GM21360 (cell line): ENCODE data around the gene LEF1.

Source experiments
- ATAC-seq: cut with Tn5 transposase; IDR thresholded peaks from one replicate; pipeline ENCODE4 v1.9.1; 2021; ENCODE audit warnings: mild to moderate bottlenecking, moderate library complexity; ENCODE audit not compliant: unreplicated experiment

LEF1 gene

GRCh38 chr4:108175966-108176365 lies 7.2 kb upstream of the LEF1 start:
- no peak for ATAC-seq

GRCh38 chr4:108174856-108175255 lies 6.1 kb upstream of the LEF1 start:
- ATAC-seq: no peak

DNA sequence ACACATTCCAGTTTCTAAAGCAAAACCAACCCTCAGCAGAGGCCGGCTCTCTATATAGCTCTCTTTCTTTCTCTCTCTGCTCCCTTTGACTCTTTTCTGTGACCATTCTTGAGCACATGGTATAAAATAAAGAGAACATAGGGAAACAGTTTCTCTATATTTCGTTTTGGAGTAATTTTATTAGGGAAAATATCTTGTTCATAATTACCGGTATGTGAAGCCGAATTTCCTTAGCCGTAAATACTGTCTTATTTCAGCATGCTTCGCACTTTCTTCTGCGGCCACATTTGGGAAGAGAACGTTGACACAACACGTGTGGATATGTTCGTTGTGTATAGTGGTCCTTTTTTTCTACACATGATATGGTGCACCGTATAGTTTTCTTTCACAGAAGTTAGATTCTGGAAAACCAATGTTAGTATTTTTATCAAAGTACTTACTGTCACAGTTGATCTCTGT lies 4.9 kb upstream of the LEF1 start:
- no peak for ATAC-seq

GRCh38 chr4:108172753-108173598 lies 4.2 kb upstream of the LEF1 start:
- ATAC-seq: peak; percentile 54

- ATAC-seq: peak; percentile 23
These were observed 3.6 kb upstream of the LEF1 start for GRCh38 chr4:108172231-108172752.

DNA sequence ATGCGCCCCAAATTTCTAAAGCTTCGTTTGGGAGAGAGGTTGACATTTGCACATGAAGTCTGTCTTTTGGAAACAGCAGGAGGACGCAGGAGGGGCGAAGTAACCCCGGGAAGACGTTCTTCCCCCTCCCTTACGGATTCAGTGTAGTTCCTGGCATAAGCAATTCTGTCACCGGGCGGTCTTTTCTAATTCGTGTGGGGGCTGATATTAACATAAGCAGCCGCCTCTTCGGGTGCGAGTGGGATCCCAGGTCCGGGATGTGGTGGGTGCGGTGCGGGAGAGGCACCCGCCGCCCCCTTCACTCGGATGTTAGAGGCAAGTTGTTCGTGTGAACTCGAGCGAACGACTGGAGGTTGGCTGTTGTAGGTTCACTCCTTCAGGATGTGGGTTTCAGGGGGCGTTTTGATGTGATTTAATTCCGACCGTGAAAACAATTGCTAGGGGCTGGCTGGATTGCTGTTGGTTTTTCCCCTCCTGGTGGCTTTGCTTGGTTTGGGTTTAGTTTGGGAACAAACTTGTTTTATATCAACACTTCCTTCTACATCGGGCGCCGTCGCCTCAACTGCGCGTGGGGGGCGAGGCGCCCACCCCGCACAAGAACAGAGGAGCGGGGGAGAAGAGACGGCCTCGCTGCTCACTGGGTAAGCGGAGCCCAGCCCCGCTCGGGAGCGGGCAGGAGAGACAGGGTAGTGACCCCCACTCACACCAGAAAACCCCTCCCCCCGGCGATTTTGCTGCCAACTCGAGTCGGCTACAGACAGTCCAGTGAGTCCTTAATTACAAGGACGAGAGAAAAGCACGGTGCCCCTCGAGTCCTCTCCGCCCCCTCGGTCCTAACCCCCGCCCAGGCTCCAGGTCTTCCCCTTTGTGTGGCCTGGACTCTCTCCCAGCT lies 2.9 kb upstream of the LEF1 start:
- no peak for ATAC-seq

GRCh38 chr4:108170631-108171338 lies 2.1 kb upstream of the LEF1 start:
- ATAC-seq: no peak

DNA sequence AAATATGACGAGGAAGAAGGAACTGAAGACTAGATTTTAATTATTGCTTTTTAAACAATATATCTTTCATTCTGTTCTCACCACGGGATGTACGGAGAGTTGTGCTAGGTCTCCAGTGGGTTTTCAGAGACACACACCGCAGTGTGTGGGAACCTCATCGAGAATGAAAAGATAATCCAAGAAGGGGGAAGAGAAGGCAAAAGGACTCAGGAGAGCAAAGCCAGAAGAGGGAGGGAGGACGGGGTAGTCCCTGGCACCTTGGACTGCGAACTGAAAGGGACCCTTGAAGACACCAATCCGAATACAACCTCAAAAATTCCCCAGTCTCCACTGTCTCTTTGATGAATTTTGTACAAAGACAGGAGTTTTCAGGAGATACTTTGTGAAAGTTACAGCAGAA lies 932 bp upstream of the LEF1 start:
- ATAC-seq: no peak

DNA sequence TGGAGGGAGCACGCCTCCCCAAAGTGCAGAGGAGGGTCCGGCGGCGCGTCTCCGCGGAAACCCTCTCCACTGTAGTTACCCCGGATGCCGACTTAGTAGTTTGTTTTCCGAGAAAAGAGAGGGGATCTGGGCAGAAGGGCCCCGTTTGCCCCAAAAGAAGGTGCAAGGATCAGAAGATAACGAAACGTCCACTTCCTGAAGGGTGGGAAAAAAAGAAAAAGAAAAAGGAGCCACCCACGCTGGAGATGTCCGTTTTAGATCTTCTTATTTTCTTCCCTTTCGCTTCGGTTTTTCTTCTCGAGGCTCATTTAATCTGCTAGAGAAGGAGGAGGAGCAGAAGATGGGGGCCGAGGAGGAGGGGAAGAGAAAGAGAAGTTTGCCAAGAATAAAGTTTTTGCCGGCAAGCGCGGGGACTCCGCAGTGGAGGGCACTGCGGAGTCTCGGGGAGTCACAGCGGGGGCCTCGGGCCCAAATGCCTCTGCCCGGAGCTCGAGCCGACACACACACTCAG lies 517 bp downstream of the LEF1 start:
- ATAC-seq: no peak

DNA sequence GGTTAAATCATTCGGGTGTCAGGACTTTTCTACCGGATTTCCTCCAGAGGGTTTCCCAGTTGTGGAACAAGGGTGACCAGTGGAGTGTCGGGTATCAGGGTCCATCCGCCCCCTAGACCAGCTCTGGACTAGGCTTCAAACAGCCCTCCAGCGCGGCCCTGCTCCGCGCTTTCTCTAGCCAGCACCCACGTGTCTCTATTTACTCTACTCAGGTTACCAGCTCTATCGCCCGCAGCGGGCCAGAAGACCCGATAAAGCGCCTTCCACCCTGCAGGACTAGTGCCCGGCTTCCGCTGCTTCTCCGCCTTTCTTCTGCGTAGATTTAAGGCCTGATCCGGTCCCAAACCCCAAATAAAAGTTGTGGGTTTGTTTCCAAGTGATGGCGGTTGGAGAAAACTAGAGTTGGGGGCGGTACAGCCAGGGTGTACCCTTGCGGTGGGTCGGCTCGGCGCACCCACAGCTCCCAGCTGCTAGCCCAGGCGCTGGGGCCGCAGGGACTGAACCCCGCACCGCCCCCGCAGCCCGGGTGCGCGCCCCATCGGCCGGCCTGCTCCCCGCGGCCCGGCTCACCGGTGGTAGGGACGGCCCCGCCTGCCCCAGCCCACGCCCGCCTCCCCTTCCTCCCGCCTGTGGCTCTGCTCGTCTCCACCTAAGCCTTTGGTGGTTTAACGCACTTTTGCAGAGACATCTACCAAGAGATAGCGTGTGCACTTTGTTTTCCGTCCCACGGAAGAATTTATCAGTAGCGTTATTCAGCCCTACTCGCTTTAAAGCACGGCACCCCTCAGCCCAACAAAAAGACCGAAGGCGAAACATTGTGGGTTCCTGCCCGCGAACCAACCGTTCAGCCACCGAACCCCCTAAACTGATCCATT lies 2.1 kb downstream of the LEF1 start:
- peak; percentile 36 for ATAC-seq

GRCh38 chr4:108166038-108166437 lies 2.7 kb downstream of the LEF1 start:
- ATAC-seq: no peak

GRCh38 chr4:108165586-108165985 lies 3.1 kb downstream of the LEF1 start:
- ATAC-seq: no peak

GRCh38 chr4:108163351-108163750 lies 5.4 kb downstream of the LEF1 start:
- ATAC-seq: no peak

- no peak for ATAC-seq
These were observed 7.9 kb downstream of the LEF1 start for GRCh38 chr4:108160741-108161352.

DNA sequence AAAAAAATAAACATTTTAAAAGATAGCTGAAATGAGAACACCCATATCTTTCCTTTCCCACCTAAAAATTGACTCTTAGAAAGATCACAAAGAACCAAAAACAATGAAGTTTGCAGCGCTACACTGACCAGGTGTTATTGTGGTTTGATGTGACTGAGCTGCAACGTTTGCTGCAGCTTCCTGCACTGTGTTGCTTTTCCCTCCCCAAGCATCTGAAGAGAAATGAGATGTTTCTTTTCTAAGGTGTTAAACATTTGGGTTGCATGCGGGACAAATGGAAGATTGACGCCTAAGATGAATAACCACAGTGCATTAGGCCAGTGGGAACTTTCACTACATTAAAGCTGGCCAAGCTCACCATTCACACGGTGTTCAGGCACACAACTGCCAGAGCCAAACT lies 8.9 kb downstream of the LEF1 start:
- no peak for ATAC-seq

- no peak for ATAC-seq
These were observed 11.1 kb downstream of the LEF1 start for GRCh38 chr4:108157655-108158054.

- no peak for ATAC-seq
These were observed 12.3 kb downstream of the LEF1 start for GRCh38 chr4:108156391-108156790.

DNA sequence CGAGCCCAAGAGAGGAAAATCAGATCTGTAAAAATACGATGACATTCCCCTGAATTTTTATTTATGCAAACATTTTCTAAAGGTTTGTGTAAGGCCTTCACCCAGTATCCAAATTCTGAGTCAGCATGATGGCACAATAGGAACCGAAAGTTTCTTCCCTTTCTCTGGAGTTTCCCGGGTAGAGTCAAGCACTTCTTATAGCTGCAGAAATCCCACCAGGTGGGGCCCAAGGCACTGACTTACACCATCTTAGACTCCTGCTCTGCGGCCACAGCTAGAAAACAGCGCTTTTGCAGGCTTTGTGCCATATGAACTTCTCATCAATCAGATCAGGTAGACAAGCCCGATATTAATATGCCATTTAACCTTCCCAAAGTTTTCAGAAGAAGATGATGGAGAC lies 13.4 kb downstream of the LEF1 start:
- ATAC-seq: peak; percentile 66

- ATAC-seq: no peak
These were observed 15.8 kb downstream of the LEF1 start for GRCh38 chr4:108152980-108153379.
